HepG2 (cell line): ENCODE results near the gene INAFM2. TPM values are rescaled to one million over a fixed set of nuclear protein-coding genes. Genes with fewer than 3 reads are reported as not detected.

ENCODE experiments used
- CHD4 ChIP-seq: fragments of 200-600 bp; sonication (generic); IDR thresholded peaks from 2 replicates; pipeline ENCODE4 v1.7.0; 2017; ENCODE audit warnings: mild to moderate bottlenecking, low read length, borderline replicate concordance
- GATAD2A ChIP-seq: IDR thresholded peaks from 2 replicates; pipeline ENCODE4 v1.6.1; 2016
- HMGXB4 ChIP-seq, 2 experiments: sonication (generic) in 1 of 2; formaldehyde crosslinking in 1 of 2; IDR thresholded peaks; 2 replicates each; pipeline versions ENCODE4 v1.4.0 to v1.6.1; 2018 to 2020; ENCODE audit warnings: missing genetic modification reagents in 2 of 2, borderline replicate concordance in 1 of 2, low read depth in 1 of 2, mild to moderate bottlenecking in 1 of 2, missing biosample characterization in 1 of 2
- IKZF5 ChIP-seq: IDR thresholded peaks from 2 replicates; pipeline ENCODE4 v1.6.1; 2018; ENCODE audit warnings: missing genetic modification reagents, mild to moderate bottlenecking, missing compliant biosample characterization
- KDM4B ChIP-seq: sonication (generic); formaldehyde crosslinking; IDR thresholded peaks from 2 replicates; pipeline ENCODE4 v1.4.0; 2020; ENCODE audit warnings: missing genetic modification reagents
- MLXIP ChIP-seq: sonication (generic); formaldehyde crosslinking; IDR thresholded peaks from 2 replicates; pipeline ENCODE4 v1.9.0; 2021; ENCODE audit warnings: missing genetic modification reagents, borderline replicate concordance
- MTF2 ChIP-seq: sonication (generic); formaldehyde crosslinking; IDR thresholded peaks from 2 replicates; pipeline ENCODE4 v1.5.0; 2020; ENCODE audit warnings: missing genetic modification reagents, borderline replicate concordance
- NCOA2 ChIP-seq: sonication (generic); formaldehyde crosslinking; IDR thresholded peaks from 2 replicates; pipeline ENCODE4 v1.8.0; 2022; ENCODE audit warnings: inconsistent platforms
- RCOR2 ChIP-seq: IDR thresholded peaks from 2 replicates; pipeline ENCODE4 v1.6.1; 2016; ENCODE audit warnings: missing biosample characterization, missing genetic modification reagents
- SNRNP70 ChIP-seq: fragments of 200-400 bp; formaldehyde crosslinking; IDR thresholded peaks from 2 replicates; pipeline ENCODE4 v1.6.1; 2017; ENCODE audit warnings: mild to moderate bottlenecking, low read depth, low read length, moderate library complexity
- TERF1 ChIP-seq: sonication (generic); formaldehyde crosslinking; IDR thresholded peaks from 2 replicates; pipeline ENCODE4 v1.8.0; 2022; ENCODE audit warnings: mild to moderate bottlenecking, missing genetic modification reagents, moderate library complexity
- THAP9 ChIP-seq: sonication (generic); formaldehyde crosslinking; IDR thresholded peaks from 2 replicates; pipeline ENCODE4; 2020; ENCODE audit warnings: missing genetic modification reagents, mild to moderate bottlenecking, borderline replicate concordance
- ZBTB37 ChIP-seq: sonication (generic); formaldehyde crosslinking; IDR thresholded peaks from 2 replicates; pipeline ENCODE4 v1.4.0; 2020; ENCODE audit warnings: mild to moderate bottlenecking, missing genetic modification reagents
- ZBTB42 ChIP-seq: sonication (generic); formaldehyde crosslinking; IDR thresholded peaks from 2 replicates; pipeline ENCODE4 v1.5.0; 2020; ENCODE audit warnings: mild to moderate bottlenecking, missing genetic modification reagents
- ZNF121 ChIP-seq: sonication (generic); formaldehyde crosslinking; IDR thresholded peaks from 2 replicates; pipeline ENCODE4 v1.5.0; 2020; ENCODE audit warnings: mild to moderate bottlenecking, missing genetic modification reagents
- ZNF607 ChIP-seq: sonication (generic); formaldehyde crosslinking; IDR thresholded peaks from 2 replicates; pipeline ENCODE4 v1.5.1; 2020; ENCODE audit warnings: missing genetic modification reagents, mild to moderate bottlenecking, borderline replicate concordance
- polyA plus RNA-seq, 8 experiments: library from polyadenylated mRNA; depleted of rRNA in 3 of 8; stranded (reverse) in 7 of 8; unstranded in 1 of 8; fragments of >200 nt; fragmentation: Illumina TruSeq in 4 of 8; extraction: Trizol in 4 of 8; gene quantifications; 2 replicates each; pipeline versions ENCODE4 v1.2.1 to v1.2.3, GENCODE V29; 2011 to 2016; ENCODE audit warnings: low read depth in 4 of 8, missing spikeins in 1 of 8, mixed read lengths in 1 of 8; ENCODE audit not compliant: insufficient read depth in 1 of 8
- total RNA-seq, 5 experiments: library from RNA; depleted of rRNA; stranded (reverse); fragments of >200 nt; fragmentation: Illumina TruSeq; extraction: Trizol; gene quantifications; 2 replicates each; pipeline ENCODE4 v1.2.3, GENCODE V29; 2016; ENCODE audit warnings: low read depth in 1 of 5

INAFM2 gene
- total and polyA plus RNA-seq, 2 of the 13 experiments (the other 11 are each of a cell fraction or from before 2014, with no cell fraction given), result 5.5 to 6.5 TPM

GRCh38 chr15:40323239-40323952, at the start of gene INAFM2 (continued):
- no peak; the same call in 1 of the 2 replicates for TF ChIP-seq THAP9 (CRISPR knock-in tag)
- no peak for TF ChIP-seq CHD4
- TF ChIP-seq IKZF5 (CRISPR knock-in tag), result peak; percentile 79; the same call in 1 of the 2 replicates
- TF ChIP-seq RCOR2 (CRISPR knock-in tag), result no peak
- peak; percentile 37 to 80; a peak in 3 of 4 replicates for TF ChIP-seq HMGXB4 (CRISPR knock-in tag; IDR thresholded peaks at IDR 0.05; ENCODE audit: borderline replicate concordance in 1 of 2, low read depth in 1 of 2)
- no peak for TF ChIP-seq MTF2
- TF ChIP-seq NCOA2 (CRISPR knock-in tag), result no peak
- TF ChIP-seq ZBTB42 (CRISPR knock-in tag), result no peak
- no peak for TF ChIP-seq ZNF121 (CRISPR knock-in tag)
- no peak for TF ChIP-seq KDM4B (CRISPR knock-in tag)
- peak; percentile 31; the same call in 1 of the 2 replicates for TF ChIP-seq GATAD2A (CRISPR knock-in tag)
- TF ChIP-seq SNRNP70, result no peak
- TF ChIP-seq MLXIP (CRISPR knock-in tag), result no peak
- TF ChIP-seq ZNF607 (CRISPR knock-in tag), result no peak
- no peak for TF ChIP-seq TERF1 (CRISPR knock-in tag)
- TF ChIP-seq ZBTB37, result no peak
